Activated CD4-positive, alpha-beta memory T cell treated with anti-CD3 and anti-CD28 coated beads, Interleukin-2, amount 10 ng/mL, durations not matched to agents 7 days and 5 days (primary cell): ENCODE measurements around the gene WFIKKN2. TPM values are rescaled to one million over a fixed set of nuclear protein-coding genes. Genes with fewer than 3 reads are reported as not detected.

Source experiments
- CTCF ChIA-PET: fragments of 350-600 bp; sonication (Branson Sonifier 250); formaldehyde crosslinking; loops from one replicate; lab custom pipeline; 2021; ENCODE audit warnings: antibody characterized with exemption, inconsistent platforms; lab: Charles Lee
- POLR2A ChIA-PET: fragments of 350-600 bp; sonication (Branson Sonifier 250); formaldehyde crosslinking; loops from one replicate; lab custom pipeline; 2021; ENCODE audit warnings: antibody characterized with exemption; lab: Charles Lee
- DNase-seq: peaks from one replicate; pipeline ENCODE4 v3.0.0-alpha.2; 2020
- H3K27ac Mint-ChIP-seq: one replicate; pipeline ENCODE4 v1.8.0; 2021; ENCODE audit warnings: mild to moderate bottlenecking, mixed read lengths
- H3K27me3 Mint-ChIP-seq: one replicate; pipeline ENCODE4 v1.8.0; 2021; ENCODE audit warnings: mixed read lengths
- H3K36me3 Mint-ChIP-seq: one replicate; pipeline ENCODE4 v1.8.0; 2021; ENCODE audit warnings: low read depth, mixed read lengths
- H3K4me1 Mint-ChIP-seq: one replicate; pipeline ENCODE4 v1.8.0; 2021; ENCODE audit warnings: mixed read lengths
- H3K4me3 Mint-ChIP-seq: one replicate; pipeline ENCODE4 v1.8.0; 2021; ENCODE audit warnings: mild to moderate bottlenecking, mixed read lengths
- H3K9me3 Mint-ChIP-seq: one replicate; pipeline ENCODE4 v1.8.0; 2021; ENCODE audit warnings: mixed read lengths
- total RNA-seq, 2 experiments: library from RNA; stranded (reverse); gene quantifications; one replicate each; pipeline ENCODE4 v1.2.3, GENCODE V29; 2021

WFIKKN2 gene
- total RNA-seq, 2 experiments from 2014 or later, result not detected

- CTCF ChIA-PET, result interaction anchor here (0.7 to 5.1 kb wide), 14 partner anchors 11 to 294 kb away, joined by 3 to 26 read pairs (median 4); partner anchors contain the start of gene SPATA20
- no peaks in the 10 kb centered on the region for H3K27me3 Mint-ChIP-seq
- no peaks in the 10 kb centered on the region for H3K4me1 Mint-ChIP-seq
- no peak overlapping the region for H3K4me3 Mint-ChIP-seq
- DNase-seq, result no peak
- H3K27ac Mint-ChIP-seq, result no peak overlapping the region
- H3K36me3 Mint-ChIP-seq, result no peaks in the 10 kb centered on the region
- POLR2A ChIA-PET, result interaction anchor here (0.6 to 1.2 kb wide), 2 partner anchors 10 to 96 kb away, joined by 3 to 6 read pairs; no protein-coding TSS in a partner anchor
- no peaks in the 10 kb centered on the region for H3K9me3 Mint-ChIP-seq
Measured at GRCh38 chr17:50841277-50841948, 6.0 kb downstream of the WFIKKN2 start.

GRCh38 chr17:50841949-50842354, 6.6 kb downstream of the WFIKKN2 start:
- Mint-ChIP-seq H3K4me3 (no peak overlapping the region), H3K36me3 (no peaks in the 10 kb centered on the region), H3K4me1 (no peaks in the 10 kb centered on the region), H3K27ac (no peak overlapping the region), H3K27me3 (no peaks in the 10 kb centered on the region), H3K9me3 (no peaks in the 10 kb centered on the region)
- CTCF ChIA-PET, result interaction anchor here (0.7 to 5.1 kb wide), 16 partner anchors 9 to 295 kb away, joined by 3 to 26 read pairs (median 4); partner anchors contain the start of gene SPATA20
- DNase-seq, result peak; percentile 65
- POLR2A ChIA-PET, result interaction anchor here (0.6 to 1.2 kb wide), 2 partner anchors 10 to 97 kb away, joined by 3 to 6 read pairs; no protein-coding TSS in a partner anchor

DNA sequence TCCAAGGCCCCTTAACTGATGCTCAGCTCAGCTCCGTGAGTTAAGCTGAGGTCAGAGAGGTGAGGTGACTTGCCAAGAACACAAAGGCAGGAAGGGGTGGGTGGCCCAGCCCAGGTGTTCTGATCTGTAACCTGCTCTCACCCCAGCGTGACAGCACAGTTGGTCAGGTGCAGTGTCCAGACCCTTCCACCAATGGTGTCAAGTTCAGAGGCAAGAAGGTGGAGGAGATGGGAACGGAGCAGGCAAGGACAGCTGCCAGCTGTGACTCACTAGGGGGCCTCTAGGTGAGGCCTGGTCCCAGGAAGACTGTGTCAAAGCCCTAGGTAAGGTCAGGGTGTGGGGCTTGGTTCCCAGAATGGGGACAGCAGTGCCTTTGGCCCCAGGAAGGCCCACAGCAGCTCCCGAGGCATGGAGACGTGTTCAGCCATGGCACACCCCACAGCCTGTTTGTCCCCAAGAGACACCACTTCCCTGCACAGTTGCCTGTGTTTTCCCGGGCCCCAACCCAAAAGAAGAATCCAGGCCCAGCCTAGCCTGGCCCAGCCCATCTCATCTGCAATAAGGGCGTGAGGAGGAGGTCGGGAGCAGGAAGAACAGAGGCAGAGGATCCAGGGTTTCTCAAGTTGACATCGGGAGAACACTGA, 7.2 kb downstream of the WFIKKN2 start:
- H3K4me3 Mint-ChIP-seq, result no peak overlapping the region
- ChIA-PET CTCF (interaction anchor here (0.7 to 5.1 kb wide), 13 partner anchors 8 to 296 kb away, joined by 3 to 26 read pairs (median 4); partner anchors contain the start of gene SPATA20), POLR2A (interaction anchor here (1.2 kb wide), 1 partner anchor 9 kb away, joined by 6 read pairs; no protein-coding TSS in a partner anchor)
- no peak for DNase-seq
- no peak overlapping the region for H3K27ac Mint-ChIP-seq
- H3K27me3 Mint-ChIP-seq, result no peaks in the 10 kb centered on the region
- no peaks in the 10 kb centered on the region for H3K9me3 Mint-ChIP-seq
- H3K4me1 Mint-ChIP-seq, result no peaks in the 10 kb centered on the region
- H3K36me3 Mint-ChIP-seq, result no peaks in the 10 kb centered on the region

DNA sequence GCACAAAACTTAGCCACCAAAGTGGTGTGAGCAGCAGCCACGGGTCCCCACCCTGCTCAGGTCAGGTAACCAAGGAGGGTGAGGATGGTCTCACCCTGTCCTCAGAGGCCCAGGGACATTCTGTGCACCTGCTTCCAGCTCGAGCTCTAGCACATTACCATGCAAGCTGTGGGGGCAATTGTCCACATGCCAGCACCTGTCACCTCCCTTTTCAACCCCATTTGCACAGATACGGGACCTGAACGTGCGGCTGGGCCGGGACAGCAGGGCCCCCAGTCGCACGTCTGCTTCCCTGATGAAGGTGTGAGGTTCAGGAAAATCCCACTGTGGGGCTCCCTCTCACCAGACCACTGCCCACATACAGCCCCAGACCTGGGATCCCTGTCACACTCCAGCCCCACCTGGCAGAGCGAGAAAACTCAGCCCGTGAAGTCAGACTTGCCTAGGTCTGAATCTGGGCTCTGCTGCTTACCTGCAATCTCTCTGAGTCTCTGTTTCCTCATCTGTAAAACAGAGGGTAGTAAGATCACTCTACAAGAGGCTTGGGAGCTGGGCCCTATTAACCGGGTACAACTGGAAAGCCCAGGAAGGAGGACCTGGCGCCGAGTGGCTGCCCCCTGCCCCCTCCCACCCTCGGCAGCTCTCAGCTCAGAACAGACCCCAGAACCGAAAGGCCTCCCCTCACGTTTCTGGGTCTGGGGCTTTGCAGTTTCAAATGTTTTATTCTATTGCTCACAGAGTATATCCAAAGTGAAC, 7.9 kb downstream of the WFIKKN2 start:
- H3K4me3 Mint-ChIP-seq, result no peak overlapping the region
- DNase-seq, result no peak
- CTCF ChIA-PET, result interaction anchor here (1.0 to 5.1 kb wide), 5 partner anchors 9 to 225 kb away, joined by 3 to 26 read pairs (median 10); no protein-coding TSS in a partner anchor

DNA sequence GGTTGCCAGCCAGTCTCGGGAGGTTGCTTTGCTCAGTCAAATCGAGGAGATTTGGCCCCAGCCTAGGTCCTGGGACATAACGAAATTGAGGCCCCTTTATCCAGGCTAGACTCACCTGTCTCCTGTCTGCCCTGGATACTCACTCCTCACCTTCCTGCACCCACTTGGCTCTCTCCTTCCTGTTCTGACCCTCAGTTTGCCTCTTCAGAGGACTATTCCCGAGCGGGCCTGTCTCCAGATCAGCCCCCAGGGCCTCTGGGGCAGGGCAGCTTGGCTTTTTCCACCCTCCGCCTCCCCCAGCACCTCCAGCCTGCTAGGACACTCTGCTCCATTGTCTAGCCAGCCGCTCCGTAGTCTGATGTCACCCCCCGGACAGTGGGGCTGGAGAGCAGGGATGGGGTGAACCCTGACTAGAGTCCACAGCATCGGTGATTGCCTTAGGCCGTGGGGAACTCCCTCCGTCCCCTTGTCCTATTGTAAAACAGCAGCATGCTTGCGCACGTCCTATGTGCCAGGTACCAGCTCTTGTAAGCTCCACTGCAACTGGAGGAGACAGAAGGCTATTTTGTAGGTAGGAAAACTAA, 8.8 kb downstream of the WFIKKN2 start:
- ChIA-PET POLR2A (interaction anchor here (4.8 kb wide), 1 partner anchor 21 kb away, joined by 19 read pairs; the partner anchor contains the start of gene TOB1), CTCF (interaction anchor here (1.0 to 5.1 kb wide), 3 partner anchors 8 to 226 kb away, joined by 3 to 23 read pairs (median 8); no protein-coding TSS in a partner anchor)
- Mint-ChIP-seq H3K27ac (no peak overlapping the region), H3K36me3 (no peaks in the 10 kb centered on the region), H3K4me1 (no peaks in the 10 kb centered on the region), H3K4me3 (no peak overlapping the region), H3K9me3 (no peaks in the 10 kb centered on the region), H3K27me3 (no peaks in the 10 kb centered on the region)
- peak; percentile 9 for DNase-seq

More for the DNA sequence above, 7.9 kb downstream of the WFIKKN2 start:
- H3K4me1 Mint-ChIP-seq, result no peaks in the 10 kb centered on the region
- POLR2A ChIA-PET, result no interaction called here
- no peaks in the 10 kb centered on the region for H3K27me3 Mint-ChIP-seq
- no peaks in the 10 kb centered on the region for H3K36me3 Mint-ChIP-seq
- H3K27ac Mint-ChIP-seq, result no peak overlapping the region
- H3K9me3 Mint-ChIP-seq, result no peaks in the 10 kb centered on the region

GRCh38 chr17:50845240-50846147, 10.1 kb downstream of the WFIKKN2 start:
- DNase-seq, result peak; percentile 14
- Mint-ChIP-seq H3K36me3 (no peaks in the 10 kb centered on the region), H3K4me1 (no peaks in the 10 kb centered on the region), H3K27me3 (no peaks in the 10 kb centered on the region), H3K4me3 (no peak overlapping the region), H3K27ac (no peak overlapping the region), H3K9me3 (no peaks in the 10 kb centered on the region)
- ChIA-PET CTCF (no interaction called here), POLR2A (interaction anchor here (4.8 kb wide), 1 partner anchor 20 kb away, joined by 19 read pairs; the partner anchor contains the start of gene TOB1)

DNA sequence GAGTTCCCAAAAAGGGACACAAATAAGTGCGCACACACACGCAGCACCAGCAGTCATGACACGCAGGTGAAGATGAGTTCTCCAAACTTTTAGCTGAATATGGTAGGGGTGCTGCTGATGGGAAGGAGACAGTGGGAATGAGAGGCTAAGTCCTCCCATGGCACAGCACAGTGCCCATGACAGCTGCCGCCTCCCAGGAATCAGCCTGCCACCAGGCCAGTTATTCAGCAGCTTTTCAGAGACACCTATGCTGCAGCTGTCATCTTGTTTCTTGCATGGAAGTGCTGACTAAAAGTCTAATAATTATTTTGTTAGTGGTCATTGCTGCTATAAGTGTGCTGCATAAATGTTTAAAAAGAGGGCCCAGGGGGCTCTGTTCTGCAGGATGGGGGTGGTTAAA, 12.2 kb downstream of the WFIKKN2 start:
- Mint-ChIP-seq H3K36me3 (no peaks in the 10 kb centered on the region), H3K4me3 (no peak overlapping the region), H3K9me3 (no peaks in the 10 kb centered on the region), H3K4me1 (peaks cover 12% of the 10 kb centered on the region), H3K27ac (no peak overlapping the region), H3K27me3 (no peaks in the 10 kb centered on the region)
- peak; percentile 6 for DNase-seq
- CTCF ChIA-PET, result interaction anchor here (0.6 to 3.2 kb wide), 3 partner anchors 21 to 109 kb away, joined by 3 to 14 read pairs (median 3); no protein-coding TSS in a partner anchor
- POLR2A ChIA-PET, result interaction anchor here (4.8 kb wide), 1 partner anchor 18 kb away, joined by 19 read pairs; the partner anchor contains the start of gene TOB1

- DNase-seq, result peak; percentile 11
- Mint-ChIP-seq H3K27ac (no peak overlapping the region), H3K9me3 (no peaks in the 10 kb centered on the region), H3K27me3 (no peaks in the 10 kb centered on the region), H3K36me3 (no peaks in the 10 kb centered on the region), H3K4me1 (peaks cover 17% of the 10 kb centered on the region), H3K4me3 (no peak overlapping the region)
- CTCF ChIA-PET, result interaction anchor here (0.6 to 3.2 kb wide), 5 partner anchors 21 to 112 kb away, joined by 3 to 14 read pairs (median 4); no protein-coding TSS in a partner anchor
- POLR2A ChIA-PET, result interaction anchor here (1.1 to 4.8 kb wide), 2 partner anchors 18 to 109 kb away, joined by 3 to 19 read pairs; partner anchors contain the start of gene TOB1
Measured at GRCh38 chr17:50848039-50848438, 12.7 kb downstream of the WFIKKN2 start.

- no peaks in the 10 kb centered on the region for H3K9me3 Mint-ChIP-seq
- H3K4me1 Mint-ChIP-seq, result peaks cover 17% of the 10 kb centered on the region
- H3K4me3 Mint-ChIP-seq, result no peak overlapping the region
- no peaks in the 10 kb centered on the region for H3K36me3 Mint-ChIP-seq
- H3K27ac Mint-ChIP-seq, result no peak overlapping the region
- CTCF ChIA-PET, result interaction anchor here (0.7 to 3.2 kb wide), 5 partner anchors 12 to 286 kb away, joined by 3 to 14 read pairs (median 4); no protein-coding TSS in a partner anchor
- H3K27me3 Mint-ChIP-seq, result peaks cover under 1% of the 10 kb centered on the region
- no peak for DNase-seq
- POLR2A ChIA-PET, result interaction anchor here (1.1 to 4.8 kb wide), 2 partner anchors 17 to 108 kb away, joined by 3 to 19 read pairs; partner anchors contain the start of gene TOB1
Measured at GRCh38 chr17:50848711-50849110, 13.3 kb downstream of the WFIKKN2 start.

DNA sequence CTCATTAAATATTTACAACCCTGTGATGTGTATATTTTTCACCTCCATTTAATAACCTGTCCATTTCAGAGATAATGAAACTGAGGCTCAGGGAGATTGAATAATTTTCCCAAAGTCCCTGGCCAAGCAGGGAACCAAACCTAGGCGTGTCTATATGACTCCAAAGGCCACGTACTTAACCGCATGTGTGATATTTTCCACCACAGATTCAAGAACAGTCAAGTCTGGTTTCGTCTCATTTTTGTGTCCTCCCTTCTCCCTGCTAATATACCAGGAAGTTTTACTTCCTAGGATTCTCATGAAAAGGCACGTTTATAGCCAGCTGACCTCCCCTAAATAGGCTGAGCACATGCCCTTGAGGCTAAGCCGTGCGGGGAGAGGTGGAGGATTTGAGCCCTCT, 15.3 kb downstream of the WFIKKN2 start:
- Mint-ChIP-seq H3K36me3 (no peaks in the 10 kb centered on the region), H3K27me3 (peaks cover 12% of the 10 kb centered on the region), H3K27ac (no peak overlapping the region), H3K4me1 (peaks cover 21% of the 10 kb centered on the region), H3K4me3 (no peak overlapping the region), H3K9me3 (no peaks in the 10 kb centered on the region)
- peak; percentile 12 for DNase-seq
- POLR2A ChIA-PET, result interaction anchor here (1.0 to 4.0 kb wide), 4 partner anchors 8 to 94 kb away, joined by 3 to 129 read pairs (median 20); partner anchors contain the start of gene TOB1
- CTCF ChIA-PET, result interaction anchor here (0.5 to 3.9 kb wide), 5 partner anchors 8 to 148 kb away, joined by 3 to 19 read pairs (median 3); no protein-coding TSS in a partner anchor
